ENCODE results near the gene CHMP2B. TPM values are rescaled to one million over a fixed set of nuclear protein-coding genes. Genes with fewer than 3 reads are reported as not detected.
"Not testable (repeated sequence)": the region's sequence is repeated elsewhere in the genome, so short reads cannot be mapped to it uniquely, and the experiment has no call there.

CHMP2B gene
- total RNA-seq, 1 donor: 51.4 TPM

- DNase-seq (ENCODE audit: low read depth): no peak
- no peak overlapping the region for H3K4me3 ChIP-seq (ENCODE audit: low read depth, low read length)
- TF ChIP-seq CTCF (IDR thresholded peaks at IDR 0.05; ENCODE audit: insufficient read depth, low read depth, low read length): no peak
These were observed 61.3 kb downstream of the CHMP2B start for GRCh38 chr3:87288446-87288845.

GRCh38 chr3:87298111-87298718 is 71.1 kb downstream of the CHMP2B start:
- H3K4me3 ChIP-seq (ENCODE audit: low read depth, low read length): no peak overlapping the region
- peak; percentile 62 for TF ChIP-seq CTCF (IDR thresholded peaks at IDR 0.05; ENCODE audit: insufficient read depth, low read depth, low read length)
- peak; percentile 48 for DNase-seq (ENCODE audit: low read depth)

- DNase-seq (ENCODE audit: low read depth); H3K4me3 ChIP-seq (ENCODE audit: low read depth, low read length): not testable (repeated sequence)
These were observed 77.9 kb downstream of the CHMP2B start for GRCh38 chr3:87305031-87305430.

Small RNAs within 50 kb of the gene (small RNA-seq; reads per million reads assigned to genes)
- gene MIR4795: not detected

Other genes starting within 250 kb of the CHMP2B start
- gene VGLL3, start 236.2 kb upstream of the CHMP2B start, total RNA-seq: 102 and 223 TPM in 2 replicates
- gene POU1F1, start 49.3 kb downstream of the CHMP2B start, total RNA-seq: not detected in 2 replicates

Measured in fibroblast of villous mesenchyme (primary cell).